GM12892 (cell line): ENCODE data around the gene FPR3.

Experiments used
- POLR2A ChIP-seq: IDR thresholded peaks from 2 replicates; pipeline ENCODE4 v1.6.1; 2011; ENCODE audit warnings: low read depth, low read length, control low read depth
- POLR2AphosphoS5 ChIP-seq: IDR thresholded peaks from 2 replicates; pipeline ENCODE4 v1.6.1; 2011; ENCODE audit warnings: low read depth, low read length, control low read depth
- TAF1 ChIP-seq: IDR thresholded peaks from 2 replicates; pipeline ENCODE4 v1.6.1; 2011; ENCODE audit warnings: low read depth, mild to moderate bottlenecking, control low read depth, low read length, borderline replicate concordance

DNA sequence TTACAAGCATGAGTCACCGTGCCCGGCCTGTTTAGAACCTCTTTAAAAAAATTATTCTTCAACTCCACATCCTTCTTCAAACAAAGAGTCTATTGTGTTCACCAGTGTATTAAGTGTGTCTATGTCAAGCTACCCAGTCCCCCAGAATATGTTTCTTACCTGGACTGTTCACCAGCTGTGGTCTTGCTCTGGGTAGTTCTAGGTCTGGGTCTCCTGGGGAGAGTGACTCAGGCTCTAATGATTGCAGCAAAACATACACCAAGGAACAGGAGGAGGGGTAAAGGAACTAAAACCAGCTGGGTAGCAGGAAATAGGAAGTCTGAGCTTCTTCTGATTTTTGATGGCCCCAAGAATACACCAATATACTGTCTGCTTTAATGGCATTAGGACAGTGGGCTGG lies 43.3 kb upstream of the FPR3 start, which contains the start of gene FPR1:
- TF ChIP-seq TAF1 (no peak), POLR2AphosphoS5 (no peak), POLR2A (no peak)
